HG02840 (cell line): ENCODE results near the gene SCG2.

Source experiments
- ATAC-seq: cut with Tn5 transposase; IDR thresholded peaks from one replicate; pipeline ENCODE4 v1.9.1; 2021; ENCODE audit warnings: mild to moderate bottlenecking, moderate library complexity, moderate number of reproducible peaks; ENCODE audit not compliant: unreplicated experiment, low FRiP score

The SCG2 gene

DNA sequence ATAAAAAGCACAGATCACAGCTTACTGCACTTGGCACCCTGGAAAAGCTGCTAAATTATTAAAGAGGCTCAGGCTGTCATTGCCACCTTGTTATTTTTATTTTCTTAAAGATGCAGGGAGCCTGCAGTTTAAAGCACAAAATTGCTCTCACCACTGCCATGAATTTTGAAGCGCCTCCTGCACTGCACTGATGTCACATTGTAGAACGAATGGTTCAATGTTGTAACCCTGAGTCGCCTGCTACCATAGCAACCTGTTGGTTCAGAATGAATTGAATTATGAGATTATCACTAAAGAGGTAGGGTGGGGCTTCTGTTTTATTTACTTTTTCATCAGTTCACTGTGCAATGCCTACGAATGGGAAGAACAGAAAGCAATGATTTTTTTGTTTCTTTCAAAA, 16.5 kb downstream of the SCG2 start:
- no peak for ATAC-seq

GRCh38 chr2:223582001-223582400, 20.2 kb downstream of the SCG2 start:
- no peak for ATAC-seq

GRCh38 chr2:223580951-223581350, 21.2 kb downstream of the SCG2 start:
- no peak for ATAC-seq

- ATAC-seq = no peak
These were observed 23.3 kb downstream of the SCG2 start for GRCh38 chr2:223578846-223579245.

GRCh38 chr2:223576873-223577272, 25.3 kb downstream of the SCG2 start:
- ATAC-seq = no peak

- no peak for ATAC-seq
These were observed 31.4 kb downstream of the SCG2 start for GRCh38 chr2:223570784-223571183.

- no peak for ATAC-seq
These were observed 35.8 kb downstream of the SCG2 start for GRCh38 chr2:223566396-223566795.

- ATAC-seq = no peak
These were observed 38.7 kb downstream of the SCG2 start for GRCh38 chr2:223563462-223563861.

- ATAC-seq = no peak
These were observed 40.1 kb downstream of the SCG2 start for GRCh38 chr2:223562078-223562477.

- no peak for ATAC-seq
These were observed 41.3 kb downstream of the SCG2 start for GRCh38 chr2:223560749-223561435.

GRCh38 chr2:223558970-223559369, 43.2 kb downstream of the SCG2 start:
- no peak for ATAC-seq

DNA sequence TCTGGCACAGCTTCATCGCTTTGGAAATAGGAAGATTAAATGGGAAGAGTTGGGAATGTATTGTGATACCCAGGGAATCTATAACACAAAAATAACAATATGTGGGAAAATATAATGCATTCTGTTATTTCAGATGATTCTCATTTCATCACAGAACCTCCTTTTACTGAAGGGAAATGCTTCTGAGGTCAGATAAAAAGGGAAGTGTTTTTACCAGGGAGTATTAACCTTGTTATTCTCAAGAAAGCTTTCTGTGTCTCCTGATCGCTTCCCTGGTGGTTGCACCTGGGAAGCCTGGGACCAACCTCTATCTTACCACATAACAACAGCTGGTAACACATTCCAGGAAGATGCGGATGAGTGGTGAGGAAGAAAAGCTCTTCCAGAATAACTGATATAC, 47.2 kb downstream of the SCG2 start:
- no peak for ATAC-seq

DNA sequence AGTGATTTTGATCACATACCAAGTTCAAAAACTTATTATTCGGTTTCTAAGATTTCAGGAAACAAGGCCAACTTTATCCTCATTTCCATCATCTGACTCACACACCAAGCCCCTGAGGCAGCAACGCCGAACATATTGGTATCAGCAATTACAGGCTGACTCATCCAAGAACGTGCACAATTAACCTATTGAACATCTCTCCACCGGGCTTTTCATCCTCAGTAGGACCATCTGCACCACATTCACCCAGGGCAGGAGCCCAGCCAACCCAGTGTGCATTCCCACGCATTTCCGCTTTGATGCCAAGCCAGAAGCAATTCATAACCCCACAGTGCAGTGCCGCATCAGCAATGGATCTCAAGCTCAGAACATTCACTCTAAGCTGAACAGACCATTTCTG, 52.9 kb downstream of the SCG2 start:
- no peak for ATAC-seq

DNA sequence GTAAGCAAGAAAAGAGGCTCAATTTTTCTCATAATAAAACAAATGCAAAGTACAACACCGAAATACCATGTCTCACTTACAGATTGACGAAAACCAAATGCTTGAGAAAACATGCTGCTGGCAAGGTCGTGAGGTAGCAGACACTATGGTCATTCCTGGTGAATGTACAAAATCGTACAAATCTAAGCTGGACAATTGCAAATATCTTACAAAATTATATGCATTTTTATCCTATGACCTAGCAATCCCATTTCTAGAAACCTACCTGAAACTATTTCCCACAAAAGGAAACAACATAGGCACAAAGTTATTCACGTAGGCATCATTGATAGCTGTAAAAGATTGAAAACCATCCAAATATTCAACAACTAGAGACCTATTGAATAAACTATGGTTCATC, 54.0 kb downstream of the SCG2 start:
- no peak for ATAC-seq
